Immature natural killer cell (primary cell): ENCODE measurements around the gene CDKAL1. TPM values are rescaled to one million over a fixed set of nuclear protein-coding genes. Genes with fewer than 3 reads are reported as not detected.

ENCODE experiments used
- DNase-seq, 3 donors: peaks; one replicate each; pipeline ENCODE4 v3.0.0; 2022; ENCODE audit warnings: mixed read lengths in 1 of 3
- H3K27ac Mint-ChIP-seq, 6 donors: one replicate each; pipeline ENCODE4 v1.8.0; 2020; ENCODE audit warnings: mixed read lengths in 6 of 6, mild to moderate bottlenecking in 5 of 6, inconsistent platforms in 4 of 6, moderate library complexity in 3 of 6
- H3K27me3 Mint-ChIP-seq, 3 donors: one replicate each; pipeline ENCODE4 v1.8.0; 2020 to 2021; ENCODE audit warnings: low read depth in 3 of 3, mild to moderate bottlenecking in 3 of 3, mixed read lengths in 3 of 3, moderate library complexity in 3 of 3, inconsistent platforms in 1 of 3
- H3K36me3 Mint-ChIP-seq, 3 donors: one replicate each; pipeline ENCODE4 v1.8.0; 2020; ENCODE audit warnings: mixed read lengths in 3 of 3, inconsistent platforms in 2 of 3, mild to moderate bottlenecking in 2 of 3
- H3K4me1 Mint-ChIP-seq, 2 donors: one replicate each; pipeline ENCODE4 v1.8.0; 2020; ENCODE audit warnings: inconsistent platforms in 2 of 2, mild to moderate bottlenecking in 2 of 2, mixed read lengths in 2 of 2, moderate library complexity in 1 of 2
- H3K4me3 Mint-ChIP-seq, 5 donors: one replicate each; pipeline ENCODE4 v1.8.0; 2020; ENCODE audit warnings: mild to moderate bottlenecking in 5 of 5, mixed read lengths in 5 of 5, inconsistent platforms in 3 of 5, moderate library complexity in 3 of 5
- H3K9me3 Mint-ChIP-seq, 6 donors: one replicate each; pipeline ENCODE4 v1.8.0; 2020; ENCODE audit warnings: mild to moderate bottlenecking in 6 of 6, mixed read lengths in 6 of 6, inconsistent platforms in 4 of 6, moderate library complexity in 3 of 6
- polyA plus RNA-seq, 3 donors: library from polyadenylated mRNA; unstranded; fragments of 300-500 nt; fragmentation: Illumina TruSeq; gene quantifications; one replicate each; pipeline ENCODE4 v1.2.3, GENCODE V29; 2021

The CDKAL1 gene
- polyA plus RNA-seq, 3 donors from 2014 or later, result 22.4 to 32.3 (median 25.4) TPM

DNA sequence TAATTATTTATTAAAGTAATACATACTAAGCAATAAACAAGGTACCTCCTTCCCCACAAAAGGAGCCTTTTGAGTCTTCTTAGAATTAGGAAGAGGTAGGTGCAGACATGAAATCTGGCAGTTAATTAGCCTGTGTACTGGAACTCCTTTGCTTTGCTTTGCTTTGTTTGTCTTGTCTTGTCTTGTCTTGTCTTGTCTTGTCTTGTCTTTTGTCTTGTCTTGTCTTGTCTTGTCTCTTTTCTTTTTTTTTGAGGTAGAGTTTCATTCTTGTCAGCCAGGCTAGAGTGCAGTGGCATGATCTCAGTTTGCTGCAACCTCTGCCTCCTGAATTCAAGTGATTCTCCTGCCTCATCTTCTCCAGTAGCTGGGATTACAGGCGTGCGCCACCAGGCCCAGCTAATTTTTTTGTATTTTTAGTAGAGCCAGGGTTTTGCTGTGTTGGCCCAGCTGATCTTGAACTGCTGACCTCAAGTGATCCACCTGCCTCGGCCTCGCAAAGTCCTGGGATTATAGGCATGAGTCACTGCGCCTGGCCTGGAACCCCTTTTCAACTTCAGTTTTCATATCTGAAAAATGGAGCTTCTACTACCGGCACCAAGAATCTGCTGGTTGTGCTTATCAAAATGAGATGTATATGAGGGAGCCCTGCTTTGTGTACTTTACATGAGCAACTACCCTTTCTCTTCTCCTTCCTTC is 301.2 kb downstream of the CDKAL1 start:
- Mint-ChIP-seq H3K4me1 (peaks cover 30 to 59% of the 10 kb centered on the region in 2 donors), H3K36me3 (peaks cover 4 to 9% (median 8%) of the 10 kb centered on the region in 3 donors), H3K4me3 (no peak overlapping the region), H3K27ac (peak overlapping the region in 4 of 6 donors; percentile 31 to 63 (median 55)), H3K9me3 (no peaks in the 10 kb centered on the region), H3K27me3 (no peaks in the 10 kb centered on the region)
- DNase-seq, result no peak

- Mint-ChIP-seq H3K4me3 (peak overlapping the region in 3 of 5 donors; percentile 3 to 26 (median 5)), H3K27ac (peak overlapping the region in 5 of 6 donors; percentile 17 to 73 (median 51)), H3K4me1 (peaks cover 35 to 72% of the 10 kb centered on the region in 2 donors), H3K36me3 (peaks cover 0 to 7% (median 3%) of the 10 kb centered on the region in 3 donors), H3K27me3 (no peaks in the 10 kb centered on the region), H3K9me3 (no peaks in the 10 kb centered on the region)
- DNase-seq, result peak; percentile 43 to 52 (median 48)
Measured at GRCh38 chr6:20837189-20837588, 302.9 kb downstream of the CDKAL1 start.

- H3K9me3 Mint-ChIP-seq, result no peaks in the 10 kb centered on the region
- H3K27ac Mint-ChIP-seq, result peak overlapping the region in 1 of 6 donors; percentile 37
- H3K4me3 Mint-ChIP-seq, result no peak overlapping the region
- H3K4me1 Mint-ChIP-seq, result peaks cover 35 to 67% of the 10 kb centered on the region in 2 donors
- no peak for DNase-seq
- peaks cover 0 to 7% (median 3%) of the 10 kb centered on the region in 3 donors for H3K36me3 Mint-ChIP-seq
- H3K27me3 Mint-ChIP-seq, result no peaks in the 10 kb centered on the region
Measured at GRCh38 chr6:20838113-20838512, 303.9 kb downstream of the CDKAL1 start.

DNA sequence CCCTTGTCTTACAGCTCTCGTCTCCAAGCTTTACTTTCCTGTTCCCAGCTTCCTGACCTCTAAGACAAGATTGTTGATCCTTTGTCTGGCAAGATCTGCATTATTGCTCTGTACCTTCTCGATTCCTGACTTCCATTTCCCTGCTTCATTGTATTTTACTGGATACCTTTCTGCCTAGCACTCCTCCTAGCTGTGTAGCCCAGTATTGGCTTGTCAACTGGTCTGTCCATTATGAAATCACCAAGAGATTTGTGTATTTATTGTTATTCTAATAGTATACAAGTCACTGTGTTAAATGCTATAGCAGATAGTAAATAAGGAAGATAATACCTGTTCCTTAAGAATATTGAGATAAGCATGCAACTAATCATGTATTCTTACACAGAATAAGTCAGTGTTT is 305.4 kb downstream of the CDKAL1 start:
- no peaks in the 10 kb centered on the region for H3K9me3 Mint-ChIP-seq
- DNase-seq, result no peak
- H3K36me3 Mint-ChIP-seq, result peaks cover 3 to 7% (median 7%) of the 10 kb centered on the region in 3 donors
- H3K4me3 Mint-ChIP-seq, result no peak overlapping the region
- no peaks in the 10 kb centered on the region for H3K27me3 Mint-ChIP-seq
- H3K27ac Mint-ChIP-seq, result no peak overlapping the region
- peaks cover 26 to 52% of the 10 kb centered on the region in 2 donors for H3K4me1 Mint-ChIP-seq

GRCh38 chr6:20840675-20841074 is 306.4 kb downstream of the CDKAL1 start:
- Mint-ChIP-seq H3K27ac (no peak overlapping the region), H3K4me1 (peaks cover 26 to 51% of the 10 kb centered on the region in 2 donors), H3K27me3 (peaks cover 0 to under 1% (median 0%) of the 10 kb centered on the region in 3 donors), H3K36me3 (peaks cover 3 to 7% (median 7%) of the 10 kb centered on the region in 3 donors), H3K9me3 (no peaks in the 10 kb centered on the region), H3K4me3 (no peak overlapping the region)
- DNase-seq, result no peak

GRCh38 chr6:20841806-20842205 is 307.5 kb downstream of the CDKAL1 start:
- Mint-ChIP-seq H3K27ac (no peak overlapping the region), H3K27me3 (peaks cover 0 to 1% (median 0%) of the 10 kb centered on the region in 3 donors), H3K4me3 (no peak overlapping the region), H3K4me1 (peaks cover 28 to 52% of the 10 kb centered on the region in 2 donors), H3K9me3 (no peaks in the 10 kb centered on the region), H3K36me3 (peaks cover 3 to 7% (median 7%) of the 10 kb centered on the region in 3 donors)
- DNase-seq, result no peak

DNA sequence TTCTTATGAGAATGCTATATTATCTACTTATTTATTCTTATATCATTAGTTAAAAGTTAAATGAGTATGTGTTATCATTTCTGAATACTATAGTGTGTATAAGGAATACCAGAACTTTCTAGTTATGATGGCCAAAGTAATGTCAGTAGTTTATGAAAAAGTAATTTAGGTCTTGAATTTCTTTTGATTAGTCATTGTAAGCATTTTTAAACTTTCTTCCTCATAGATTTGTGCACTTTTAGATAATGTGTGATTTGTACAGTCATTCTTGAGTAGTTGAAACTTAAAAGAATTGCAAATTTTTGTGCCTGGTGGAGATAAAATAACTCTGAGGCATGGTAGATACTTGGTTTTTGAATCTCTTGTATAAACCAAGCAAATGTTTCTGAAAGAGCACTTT is 311.3 kb downstream of the CDKAL1 start:
- no peaks in the 10 kb centered on the region for H3K9me3 Mint-ChIP-seq
- no peak overlapping the region for H3K4me3 Mint-ChIP-seq
- peaks cover 13 to 24% of the 10 kb centered on the region in 2 donors for H3K4me1 Mint-ChIP-seq
- no peak overlapping the region for H3K27ac Mint-ChIP-seq
- H3K27me3 Mint-ChIP-seq, result peaks cover 0 to 2% (median 0%) of the 10 kb centered on the region in 3 donors
- DNase-seq, result no peak
- peaks cover 3 to 15% (median 4%) of the 10 kb centered on the region in 3 donors for H3K36me3 Mint-ChIP-seq

DNA sequence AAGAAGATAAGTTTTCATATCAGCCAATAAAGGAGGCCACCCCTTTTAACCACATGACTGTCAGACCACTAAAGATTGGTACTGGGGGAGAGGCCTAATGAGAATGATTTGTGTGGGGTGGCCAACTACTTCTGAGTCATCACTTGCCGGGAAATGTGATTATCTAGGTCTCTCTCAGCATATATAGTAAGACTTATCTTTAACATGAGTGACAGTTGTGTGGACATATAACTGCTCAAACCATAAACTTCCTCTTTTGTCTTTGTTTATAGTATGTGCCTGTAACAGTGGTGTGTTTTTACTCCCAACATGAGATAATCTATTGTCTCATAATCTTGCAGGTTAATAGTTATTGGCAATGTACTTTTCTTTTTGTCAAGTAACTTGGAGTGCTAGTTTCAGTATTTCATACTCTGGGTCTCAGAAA is 312.4 kb downstream of the CDKAL1 start:
- Mint-ChIP-seq H3K27ac (no peak overlapping the region), H3K9me3 (no peaks in the 10 kb centered on the region), H3K4me1 (peaks cover 9 to 18% of the 10 kb centered on the region in 2 donors), H3K27me3 (peaks cover 0 to 2% (median 0%) of the 10 kb centered on the region in 3 donors), H3K36me3 (peaks cover 3 to 15% (median 4%) of the 10 kb centered on the region in 3 donors), H3K4me3 (no peak overlapping the region)
- DNase-seq, result no peak

GRCh38 chr6:20847904-20848303 is 313.6 kb downstream of the CDKAL1 start:
- DNase-seq, result no peak
- Mint-ChIP-seq H3K27ac (no peak overlapping the region), H3K4me1 (peaks cover 9 to 13% of the 10 kb centered on the region in 2 donors), H3K36me3 (peaks cover 0 to 15% (median 4%) of the 10 kb centered on the region in 3 donors), H3K27me3 (peaks cover 0 to 2% (median 0%) of the 10 kb centered on the region in 3 donors), H3K4me3 (no peak overlapping the region), H3K9me3 (no peaks in the 10 kb centered on the region)

DNA sequence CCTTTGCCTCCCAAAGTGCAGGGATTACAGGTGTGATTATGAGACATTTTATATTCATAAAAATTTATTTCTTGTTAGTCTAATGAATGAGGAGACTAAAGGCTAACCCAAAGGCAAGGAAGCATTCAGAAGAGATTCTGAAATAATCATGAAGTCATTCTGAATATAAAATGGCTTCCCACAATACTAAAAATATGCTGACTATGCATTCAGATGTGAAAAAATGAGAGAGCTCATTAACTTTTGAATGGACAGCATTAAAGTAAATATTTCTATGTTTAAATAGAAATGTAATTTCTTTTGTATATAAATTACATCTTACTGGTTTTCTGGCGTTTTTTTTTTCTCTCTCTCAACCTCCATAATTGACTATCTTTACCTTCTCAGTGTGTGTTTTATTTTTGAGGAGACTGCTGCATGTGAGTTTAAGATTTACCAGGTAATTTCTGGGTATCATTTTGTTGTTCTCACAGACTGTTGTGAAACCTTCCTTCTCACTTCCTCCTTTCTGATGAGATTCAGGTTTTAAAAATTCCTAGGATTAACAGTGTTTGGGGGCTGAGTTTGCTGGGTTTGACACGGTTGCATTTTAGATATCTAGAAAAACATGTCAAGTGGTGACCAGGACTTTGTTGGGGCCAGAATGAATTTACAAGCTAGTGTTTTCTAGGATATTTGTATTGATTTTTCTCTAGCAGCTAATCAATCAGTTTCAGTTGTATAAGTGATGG is 316.6 kb downstream of the CDKAL1 start:
- peaks cover 9 to 13% of the 10 kb centered on the region in 2 donors for H3K4me1 Mint-ChIP-seq
- no peak for DNase-seq
- peak overlapping the region in 1 of 6 donors; percentile 9 for H3K27ac Mint-ChIP-seq
- H3K4me3 Mint-ChIP-seq, result no peak overlapping the region
- H3K27me3 Mint-ChIP-seq, result peaks cover 0 to 1% (median 0%) of the 10 kb centered on the region in 3 donors
- peaks cover 0 to 8% (median 4%) of the 10 kb centered on the region in 3 donors for H3K36me3 Mint-ChIP-seq
- H3K9me3 Mint-ChIP-seq, result no peaks in the 10 kb centered on the region

GRCh38 chr6:20851795-20852194 is 317.5 kb downstream of the CDKAL1 start:
- Mint-ChIP-seq H3K9me3 (no peaks in the 10 kb centered on the region), H3K36me3 (peaks cover 0 to 8% (median 4%) of the 10 kb centered on the region in 3 donors), H3K4me1 (peaks cover 4 to 7% of the 10 kb centered on the region in 2 donors), H3K4me3 (no peak overlapping the region), H3K27ac (no peak overlapping the region), H3K27me3 (peaks cover 0 to 1% (median 0%) of the 10 kb centered on the region in 3 donors)
- DNase-seq, result no peak

DNA sequence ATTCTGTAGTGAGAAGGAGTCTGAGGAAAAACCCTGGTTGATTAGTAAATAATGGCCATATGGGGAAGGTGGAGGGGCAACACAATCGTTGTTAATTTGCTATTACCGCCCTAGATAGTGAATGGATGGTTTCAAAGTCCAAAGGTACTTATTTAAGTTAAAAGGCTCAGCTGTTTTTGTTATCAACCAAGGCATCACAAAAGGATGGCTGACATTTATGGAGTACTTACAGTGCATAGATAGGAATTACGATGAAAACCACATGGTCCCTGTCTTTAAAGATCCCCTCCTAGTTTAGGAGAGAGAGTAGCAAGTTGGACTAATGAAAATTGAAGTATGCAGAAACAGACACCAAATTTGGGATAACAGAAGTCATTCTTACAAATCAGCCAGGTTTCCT is 319.6 kb downstream of the CDKAL1 start:
- peaks cover 0 to 1% (median 0%) of the 10 kb centered on the region in 3 donors for H3K27me3 Mint-ChIP-seq
- H3K4me3 Mint-ChIP-seq, result no peak overlapping the region
- H3K36me3 Mint-ChIP-seq, result peaks cover 0 to 5% (median 0%) of the 10 kb centered on the region in 3 donors
- DNase-seq, result no peak
- no peaks in the 10 kb centered on the region for H3K4me1 Mint-ChIP-seq
- H3K27ac Mint-ChIP-seq, result no peak overlapping the region
- H3K9me3 Mint-ChIP-seq, result no peaks in the 10 kb centered on the region

GRCh38 chr6:20856681-20857288 is 322.5 kb downstream of the CDKAL1 start:
- Mint-ChIP-seq H3K36me3 (peaks cover 0 to 6% (median 3%) of the 10 kb centered on the region in 3 donors), H3K27me3 (no peaks in the 10 kb centered on the region), H3K4me1 (no peaks in the 10 kb centered on the region), H3K4me3 (no peak overlapping the region), H3K27ac (no peak overlapping the region), H3K9me3 (no peaks in the 10 kb centered on the region)
- no peak for DNase-seq
